GM21786 (cell line): ENCODE data around the gene PPP2R2C.

Source experiments
- ATAC-seq: cut with Tn5 transposase; IDR thresholded peaks from one replicate; pipeline ENCODE4 v1.9.1; 2021; ENCODE audit not compliant: unreplicated experiment

The PPP2R2C gene

DNA sequence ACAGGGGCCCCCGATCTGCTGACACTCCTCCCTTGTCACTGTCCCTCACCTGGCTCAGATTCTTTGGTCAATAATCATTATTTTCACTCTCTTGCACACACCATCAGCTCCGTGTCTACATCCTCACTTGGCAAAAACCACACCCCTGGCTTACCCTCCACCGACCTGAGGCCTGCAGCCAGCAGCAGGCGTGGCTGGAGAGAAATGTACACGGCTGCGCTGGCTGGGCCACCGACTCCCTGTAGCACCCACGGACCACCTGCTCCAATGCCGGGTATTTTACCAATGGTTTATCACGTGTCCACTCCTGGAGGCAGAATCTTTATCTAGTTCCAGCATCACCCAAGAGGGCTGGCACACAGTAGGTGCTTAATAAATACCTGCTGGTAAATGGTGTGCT, 104.3 kb downstream of the PPP2R2C start:
- no peak for ATAC-seq

GRCh38 chr4:6367371-6367851, 105.0 kb downstream of the PPP2R2C start:
- ATAC-seq: no peak

- ATAC-seq: no peak
Measured at GRCh38 chr4:6366581-6366980, 105.8 kb downstream of the PPP2R2C start.

DNA sequence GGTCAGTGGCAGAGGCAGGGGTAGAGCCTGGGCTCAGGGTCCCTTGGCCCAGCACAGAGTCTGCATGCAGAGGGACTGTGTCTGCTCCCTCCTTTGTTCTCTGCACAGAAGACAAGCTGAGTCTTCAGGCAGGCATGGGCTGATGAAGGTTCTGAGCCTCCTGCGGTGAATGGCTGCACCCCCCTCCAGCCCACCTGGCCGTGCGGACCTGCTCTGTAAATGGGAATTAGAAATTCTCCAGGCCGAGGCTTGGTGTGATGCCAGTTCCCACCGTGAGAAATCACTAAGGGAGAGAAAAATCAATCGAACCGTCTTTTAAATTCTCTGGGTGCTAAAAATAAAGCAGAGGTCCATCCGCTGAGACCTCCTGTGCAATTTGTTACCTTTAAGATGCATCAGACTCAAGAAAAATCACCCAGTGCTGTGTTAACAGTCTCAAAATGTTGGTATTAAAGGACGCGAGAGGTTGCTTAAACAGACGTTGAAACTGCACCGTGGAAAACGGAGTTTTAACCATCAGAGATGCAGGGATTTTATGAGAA, 106.8 kb downstream of the PPP2R2C start:
- no peak for ATAC-seq

DNA sequence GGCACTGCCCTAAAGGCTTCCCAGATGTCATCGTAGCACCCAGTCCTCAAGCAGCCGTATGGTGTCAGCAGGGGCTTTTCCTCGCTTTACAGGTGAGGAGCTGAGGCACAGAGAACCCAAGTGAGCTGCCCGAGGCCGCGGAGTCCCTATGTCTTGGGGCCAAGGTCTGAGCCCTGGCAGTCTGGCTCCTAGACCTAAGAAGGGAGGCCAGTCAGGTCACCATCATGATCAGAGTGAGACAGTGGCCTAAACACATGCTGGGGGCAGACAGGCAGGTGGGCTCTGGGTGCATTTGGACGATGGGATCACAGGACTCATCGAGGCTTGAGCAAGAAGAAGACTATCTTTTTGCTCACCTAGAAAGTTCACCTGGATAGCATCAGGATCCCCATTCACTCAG, 107.8 kb downstream of the PPP2R2C start:
- no peak for ATAC-seq

DNA sequence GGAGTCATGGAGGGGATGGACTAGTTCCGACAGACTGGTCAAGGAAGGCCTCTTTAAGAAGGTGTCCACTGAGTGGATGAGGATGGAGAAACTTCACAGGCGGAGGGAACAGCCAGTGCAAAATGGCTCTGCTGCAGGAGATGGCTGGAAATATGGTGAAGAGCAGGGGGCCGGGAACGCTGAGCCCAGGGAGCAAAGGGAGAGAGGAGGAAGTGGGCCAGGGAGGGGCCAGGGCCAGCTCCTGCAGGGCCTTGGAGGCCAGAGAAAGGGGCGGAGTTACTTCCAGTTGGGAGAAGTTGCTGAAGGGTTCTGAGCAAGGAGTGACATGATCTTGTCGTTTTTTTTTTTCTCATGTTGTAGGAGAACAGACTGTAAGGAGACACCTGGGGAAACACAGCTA, 108.3 kb downstream of the PPP2R2C start:
- ATAC-seq: no peak

- no peak for ATAC-seq
Measured at GRCh38 chr4:6362896-6363295, 109.5 kb downstream of the PPP2R2C start.

GRCh38 chr4:6362243-6362885, 110.0 kb downstream of the PPP2R2C start:
- no peak for ATAC-seq

GRCh38 chr4:6361076-6361784, 111.2 kb downstream of the PPP2R2C start:
- no peak for ATAC-seq

DNA sequence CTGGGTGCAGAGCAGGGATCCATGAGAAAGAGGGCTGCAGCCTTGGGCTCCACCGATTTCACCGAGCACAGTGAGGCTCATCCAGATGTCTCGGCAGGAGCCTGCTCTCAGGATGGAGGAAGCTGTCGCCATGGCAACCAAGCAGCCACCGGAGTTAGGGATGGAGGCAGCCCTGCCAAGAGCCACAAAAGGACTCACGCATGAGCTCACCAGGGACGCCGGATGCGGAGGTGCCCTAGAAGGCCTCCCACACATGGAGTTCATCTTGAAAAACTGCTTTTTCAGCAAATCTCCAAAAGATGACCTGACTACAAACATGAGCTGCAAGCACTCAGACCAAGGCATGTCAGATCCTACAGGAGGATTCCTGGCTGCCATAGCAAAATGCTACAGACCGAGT, 112.0 kb downstream of the PPP2R2C start:
- no peak for ATAC-seq

GRCh38 chr4:6359536-6360308, 112.7 kb downstream of the PPP2R2C start:
- ATAC-seq: no peak

DNA sequence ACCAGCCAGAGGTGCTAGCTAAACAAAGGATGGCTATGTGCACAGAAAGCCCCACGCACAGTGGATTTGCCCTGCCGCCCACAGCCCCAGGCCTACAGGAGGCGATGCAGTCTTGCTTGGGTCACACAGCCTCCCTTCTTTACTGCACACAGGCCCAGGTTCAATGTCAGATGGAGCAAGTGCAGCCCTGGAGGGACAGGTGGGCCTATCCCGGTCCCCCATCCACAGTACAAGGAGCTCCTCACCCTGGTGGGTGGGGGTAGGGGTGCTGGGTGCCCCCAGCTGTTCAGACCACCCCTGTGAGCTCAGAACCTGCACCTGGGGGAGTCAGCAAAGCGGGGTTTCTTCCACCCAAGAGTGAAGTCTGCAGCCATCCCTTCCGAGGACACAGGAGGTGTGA, 114.9 kb downstream of the PPP2R2C start:
- no peak for ATAC-seq

- ATAC-seq: no peak
Measured at GRCh38 chr4:6356076-6356560, 116.3 kb downstream of the PPP2R2C start.

- no peak for ATAC-seq
Measured at GRCh38 chr4:6355052-6355451, 117.4 kb downstream of the PPP2R2C start.

- no peak for ATAC-seq
Measured at GRCh38 chr4:6354626-6355025, 117.8 kb downstream of the PPP2R2C start.

DNA sequence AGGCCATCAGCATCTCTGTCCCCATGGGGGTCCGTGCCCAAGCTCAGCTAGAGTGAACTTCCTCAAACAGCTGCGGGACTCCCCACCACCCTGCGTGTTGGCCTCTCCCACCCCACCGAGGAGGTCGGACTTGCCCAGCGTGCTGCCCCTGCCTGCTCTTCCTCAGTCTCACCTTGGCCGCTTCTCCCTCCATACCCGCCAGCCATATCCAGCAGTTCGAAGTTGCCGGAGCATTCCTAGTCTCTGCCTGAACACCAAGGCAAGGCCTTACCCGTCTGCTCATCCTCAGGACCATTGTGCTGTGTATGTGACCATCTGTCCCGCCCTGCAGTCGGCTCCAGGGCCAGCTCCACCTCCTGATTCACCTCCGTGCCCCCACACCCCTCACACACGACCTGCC, 118.3 kb downstream of the PPP2R2C start:
- no peak for ATAC-seq

- ATAC-seq: no peak
Measured at GRCh38 chr4:6352031-6352692, 120.3 kb downstream of the PPP2R2C start.

GRCh38 chr4:6351246-6352000, 121.0 kb downstream of the PPP2R2C start:
- ATAC-seq: no peak

GRCh38 chr4:6350646-6351045, 121.8 kb downstream of the PPP2R2C start:
- ATAC-seq: no peak

GRCh38 chr4:6349896-6350603, 122.4 kb downstream of the PPP2R2C start:
- no peak for ATAC-seq
